RWPE2 (cell line): ENCODE data around the gene P2RX6.

Experiments
- ATAC-seq: fragments of 200-7000 bp; cut with Tn5 transposase; 3 replicates; pipeline ENCODE4 v1.9.1; 2021; ENCODE audit warnings: low read depth
- DNase-seq: peaks from one replicate; pipeline ENCODE4 v3.0.0-alpha.2; 2020; ENCODE audit warnings: low spot score
- H3K27ac ChIP-seq: fragments of 450-650 bp; 2 replicates; pipeline ENCODE4 v1.5.1; 2017; ENCODE audit warnings: mild to moderate bottlenecking; ENCODE audit not compliant: poor library complexity, severe bottlenecking
- H3K27me3 ChIP-seq: fragments of 250-450 bp; sonication (Bioruptor Pico); 2 replicates; pipeline ENCODE4 v1.5.1; 2021; ENCODE audit warnings: mild to moderate bottlenecking, moderate library complexity; ENCODE audit not compliant: insufficient read depth, poor library complexity, severe bottlenecking
- H3K36me3 ChIP-seq: fragments of 250-450 bp; sonication (Bioruptor Pico); 2 replicates; pipeline ENCODE4 v1.5.1; 2020; ENCODE audit warnings: low read depth, mild to moderate bottlenecking, moderate library complexity
- H3K4me1 ChIP-seq: fragments of 250-450 bp; sonication (Bioruptor Pico); 2 replicates; pipeline ENCODE4 v1.5.1; 2021; ENCODE audit warnings: mild to moderate bottlenecking, moderate library complexity; ENCODE audit not compliant: insufficient read depth, poor library complexity, severe bottlenecking
- H3K4me3 ChIP-seq: fragments of 250-450 bp; sonication (Bioruptor Pico); 2 replicates; pipeline ENCODE4 v1.5.1; 2021; ENCODE audit warnings: mild to moderate bottlenecking, moderate library complexity; ENCODE audit not compliant: severe bottlenecking
- H3K9me3 ChIP-seq: fragments of 250-450 bp; sonication (Bioruptor Pico); 2 replicates; pipeline ENCODE4 v1.5.1; 2021; ENCODE audit warnings: mild to moderate bottlenecking, moderate library complexity; ENCODE audit not compliant: severe bottlenecking
- CTCF ChIP-seq: fragments of 450-650 bp; IDR thresholded peaks from one replicate; pipeline ENCODE4 v1.5.1; 2017; ENCODE audit warnings: mild to moderate bottlenecking, moderate library complexity; ENCODE audit not compliant: poor library complexity, severe bottlenecking

P2RX6 gene

GRCh38 chr22:21032037-21032867, 17.3 kb downstream of the P2RX6 start, which contains the start of gene SLC7A4:
SLC7A4 (minus strand) TSS chr22:21032561; CDS start chr22:21031812, 749 bp downstream.
- H3K27me3 ChIP-seq, result no peaks in the 10 kb centered on the region
- H3K9me3 ChIP-seq, result no peaks in the 10 kb centered on the region
- TF ChIP-seq CTCF, result no peak
- no peaks in the 10 kb centered on the region for H3K36me3 ChIP-seq
- H3K27ac ChIP-seq, result no peak within 1 kb of the TSS
- no peak for DNase-seq
- peaks cover 7% of the 10 kb centered on the region for H3K4me1 ChIP-seq
- no peak within 1 kb of the TSS for H3K4me3 ChIP-seq
- ATAC-seq, result no peak

GRCh38 chr22:21032868-21033688, 18.1 kb downstream of the P2RX6 start:
- ATAC-seq, result no peak
- DNase-seq, result no peak
- Histone ChIP-seq H3K36me3 (no peaks in the 10 kb centered on the region), H3K27me3 (no peaks in the 10 kb centered on the region), H3K27ac (no peak overlapping the region), H3K4me1 (peaks cover 7% of the 10 kb centered on the region), H3K4me3 (no peak overlapping the region), H3K9me3 (no peaks in the 10 kb centered on the region)
- no peak for TF ChIP-seq CTCF

GRCh38 chr22:21033895-21034294, 18.9 kb downstream of the P2RX6 start:
- no peak for ATAC-seq
- Histone ChIP-seq H3K4me1 (peaks cover 11% of the 10 kb centered on the region), H3K36me3 (no peaks in the 10 kb centered on the region), H3K4me3 (no peak overlapping the region), H3K27me3 (no peaks in the 10 kb centered on the region), H3K27ac (no peak overlapping the region), H3K9me3 (no peaks in the 10 kb centered on the region)
- TF ChIP-seq CTCF, result no peak
- DNase-seq, result no peak

GRCh38 chr22:21034989-21035388, 20.0 kb downstream of the P2RX6 start:
- no peak for TF ChIP-seq CTCF
- H3K27ac ChIP-seq, result no peak overlapping the region
- ATAC-seq (no peak), DNase-seq (no peak)
- peaks cover 2% of the 10 kb centered on the region for H3K9me3 ChIP-seq
- no peak overlapping the region for H3K4me3 ChIP-seq
- peaks cover 11% of the 10 kb centered on the region for H3K4me1 ChIP-seq
- H3K36me3 ChIP-seq, result no peaks in the 10 kb centered on the region
- no peaks in the 10 kb centered on the region for H3K27me3 ChIP-seq
